Measurements from ENCODE around the gene XRCC1.
A peak's percentile ranks its signal among the peaks of the same experiment; 100 is the strongest.

XRCC1 gene

DNA sequence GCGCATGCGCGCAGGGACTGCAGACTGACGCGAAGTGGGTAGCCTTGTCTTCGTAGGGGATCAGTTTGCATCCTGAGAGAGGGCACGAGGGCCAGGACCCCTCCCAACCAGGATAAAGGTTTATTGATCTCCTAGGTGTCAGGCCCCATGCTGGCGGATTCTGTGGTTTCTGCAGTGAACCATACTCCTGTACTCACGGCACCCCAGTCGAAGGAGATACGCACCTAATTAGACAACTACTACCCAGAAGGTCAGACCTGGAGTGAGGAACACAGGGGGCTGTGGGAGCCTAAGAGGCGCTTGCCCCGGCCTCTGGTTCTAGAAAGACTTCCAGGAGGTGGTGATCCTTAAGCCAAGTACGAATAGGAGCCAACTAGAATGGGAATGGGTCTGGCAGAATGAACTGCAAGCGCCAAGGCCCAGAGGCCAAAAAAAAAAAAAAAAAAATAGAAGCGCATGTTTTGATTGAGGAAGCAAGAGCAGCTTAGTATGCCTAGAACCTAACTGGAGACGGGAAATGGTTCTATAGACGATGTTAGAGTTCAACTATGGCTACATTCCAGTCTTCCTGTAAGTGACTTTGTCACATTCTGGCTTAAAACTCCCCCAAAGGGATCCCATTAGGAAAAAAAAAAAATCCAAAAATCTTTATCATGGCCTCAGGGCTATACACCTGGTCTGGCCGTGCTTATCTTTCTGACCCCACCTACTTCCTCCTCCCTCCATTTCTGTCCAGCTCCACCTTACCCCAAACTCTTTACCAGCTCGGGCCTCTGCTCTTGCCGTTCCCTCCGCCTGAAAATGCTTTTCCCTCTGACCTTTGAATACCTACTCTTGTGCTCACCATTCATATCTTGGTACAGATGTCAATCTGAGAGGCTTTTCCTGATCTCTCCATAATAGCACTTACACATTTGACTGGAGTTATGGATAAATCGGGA, 45.0 kb upstream of the XRCC1 start:
- DNase-seq, result no peak
- H3K27ac ChIP-seq, result peak overlapping the region; percentile 90
- in situ Hi-C loops (cut with HindIII; ENCODE audit: low pct_ligation_motif_present, low sequenced_read_pairs), result no loop called here
- H3K36me3 ChIP-seq (replicated peaks), result no peaks in the 10 kb centered on the region
- H3K4me3 ChIP-seq (ENCODE audit: low read depth, low read length), result peak overlapping the region; percentile 79
- TF ChIP-seq, protein P1, sequence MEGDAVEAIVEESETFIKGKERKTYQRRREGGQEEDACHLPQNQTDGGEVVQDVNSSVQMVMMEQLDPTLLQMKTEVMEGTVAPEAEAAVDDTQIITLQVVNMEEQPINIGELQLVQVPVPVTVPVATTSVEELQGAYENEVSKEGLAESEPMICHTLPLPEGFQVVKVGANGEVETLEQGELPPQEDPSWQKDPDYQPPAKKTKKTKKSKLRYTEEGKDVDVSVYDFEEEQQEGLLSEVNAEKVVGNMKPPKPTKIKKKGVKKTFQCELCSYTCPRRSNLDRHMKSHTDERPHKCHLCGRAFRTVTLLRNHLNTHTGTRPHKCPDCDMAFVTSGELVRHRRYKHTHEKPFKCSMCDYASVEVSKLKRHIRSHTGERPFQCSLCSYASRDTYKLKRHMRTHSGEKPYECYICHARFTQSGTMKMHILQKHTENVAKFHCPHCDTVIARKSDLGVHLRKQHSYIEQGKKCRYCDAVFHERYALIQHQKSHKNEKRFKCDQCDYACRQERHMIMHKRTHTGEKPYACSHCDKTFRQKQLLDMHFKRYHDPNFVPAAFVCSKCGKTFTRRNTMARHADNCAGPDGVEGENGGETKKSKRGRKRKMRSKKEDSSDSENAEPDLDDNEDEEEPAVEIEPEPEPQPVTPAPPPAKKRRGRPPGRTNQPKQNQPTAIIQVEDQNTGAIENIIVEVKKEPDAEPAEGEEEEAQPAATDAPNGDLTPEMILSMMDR (IDR thresholded peaks at IDR 0.05; ENCODE audit: low read depth, low read length, missing control alignments), result no peak
- no peaks in the 10 kb centered on the region for H3K27me3 ChIP-seq (replicated peaks)

DNA sequence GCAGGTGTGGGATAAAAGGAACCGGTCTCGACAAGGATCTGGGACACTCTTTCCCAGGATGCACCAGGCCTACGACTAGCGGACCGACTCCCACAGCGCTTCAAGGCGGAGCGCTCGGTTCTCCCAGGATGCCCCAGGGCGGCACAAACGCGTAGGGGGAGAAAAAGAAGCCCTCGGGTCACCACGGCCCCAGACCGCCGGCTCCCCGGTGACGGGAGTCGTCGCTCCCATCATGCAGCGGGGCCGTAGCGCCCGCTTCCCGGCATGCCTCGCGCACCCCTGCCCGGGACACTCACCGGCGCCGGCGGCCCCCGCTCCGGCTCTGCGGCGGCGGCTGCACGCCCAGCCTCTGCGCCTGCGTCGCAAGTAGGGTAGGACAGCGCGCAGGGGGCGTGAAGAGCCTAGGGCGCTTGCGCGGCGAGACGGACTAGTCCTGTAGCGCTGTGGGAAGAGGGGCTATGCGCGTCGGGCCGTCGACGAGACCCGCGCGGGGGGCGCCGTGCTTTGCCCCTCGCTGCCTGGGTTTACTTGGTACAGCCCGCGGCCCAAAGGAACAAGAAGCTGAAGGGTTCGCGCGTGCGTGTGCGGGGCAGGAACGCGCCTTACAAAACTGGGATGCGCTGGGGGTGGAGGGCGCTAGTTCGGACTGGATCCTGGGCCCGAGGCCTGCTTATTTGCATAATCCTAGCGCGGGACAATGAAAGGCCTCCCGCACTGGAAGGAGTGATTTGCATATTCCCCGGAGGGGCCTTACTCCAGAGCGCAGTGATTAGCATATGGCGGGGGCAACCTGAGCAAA, 44.1 kb upstream of the XRCC1 start, which contains the start of gene ZNF428:
TSS of gene ZNF428 (minus strand) at position 368 of the 799 bp plus-strand sequence. CDS start 5,325 bp downstream, outside the sequence.
- Histone ChIP-seq H3K27ac (peak within 1 kb of the TSS; percentile 90), H3K36me3 (replicated peaks) (no peaks in the 10 kb centered on the region), H3K4me3 (ENCODE audit: low read depth, low read length) (peak within 1 kb of the TSS; percentile 79), H3K27me3 (replicated peaks) (no peaks in the 10 kb centered on the region)
- in situ Hi-C loops (cut with HindIII; ENCODE audit: low pct_ligation_motif_present, low sequenced_read_pairs), result no loop called here
- peak; percentile 84 for DNase-seq
- TF ChIP-seq, protein P1 (IDR thresholded peaks at IDR 0.05; ENCODE audit: low read depth, low read length, missing control alignments), result peak; percentile 1

DNA sequence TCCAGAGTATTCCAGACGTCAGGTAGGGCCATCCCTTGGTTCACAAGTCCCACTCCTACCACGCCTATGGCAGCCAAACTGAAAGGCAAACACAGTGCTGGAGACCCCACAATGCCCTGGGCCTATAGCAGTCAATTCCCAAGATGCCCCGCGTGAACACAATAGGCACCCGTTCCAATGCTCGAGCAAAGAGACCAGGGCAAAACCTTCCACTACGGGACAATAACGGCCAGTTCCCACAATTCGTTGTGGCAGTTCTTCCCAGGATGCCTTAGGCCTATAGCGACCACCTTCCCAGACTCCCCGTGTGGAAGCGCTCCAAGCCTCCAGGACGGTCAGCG, 43.6 kb upstream of the XRCC1 start:
- Histone ChIP-seq H3K36me3 (replicated peaks) (no peaks in the 10 kb centered on the region), H3K27me3 (replicated peaks) (no peaks in the 10 kb centered on the region), H3K4me3 (ENCODE audit: low read depth, low read length) (peak overlapping the region; percentile 79), H3K27ac (peak overlapping the region; percentile 90)
- in situ Hi-C loops (cut with HindIII; ENCODE audit: low pct_ligation_motif_present, low sequenced_read_pairs), result no loop called here
- TF ChIP-seq, protein P1 (IDR thresholded peaks at IDR 0.05; ENCODE audit: low read depth, low read length, missing control alignments), result no peak
- peak; percentile 36 for DNase-seq

DNA sequence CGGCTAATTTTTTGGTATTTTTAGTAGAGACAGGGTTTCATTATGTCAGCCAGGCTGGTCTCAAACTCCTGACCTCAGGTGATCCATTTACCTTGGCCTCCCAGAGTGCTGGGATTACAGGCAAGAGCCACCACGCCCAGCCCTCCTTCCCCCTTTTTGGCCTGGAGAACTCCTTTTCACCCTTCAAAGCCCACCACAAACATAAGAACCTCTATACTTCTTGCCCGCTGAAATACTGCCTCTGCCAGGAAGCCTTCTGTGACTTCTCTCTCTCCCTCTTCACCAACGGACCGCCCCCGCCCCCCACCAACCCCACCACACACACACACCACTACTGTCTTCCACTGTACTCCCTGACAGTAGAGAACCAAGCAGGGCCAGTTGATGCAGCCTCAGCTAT, 41.6 kb upstream of the XRCC1 start:
- in situ Hi-C loops (cut with HindIII; ENCODE audit: low pct_ligation_motif_present, low sequenced_read_pairs), result no loop called here
- H3K27ac ChIP-seq, result no peak overlapping the region
- no peak overlapping the region for H3K4me3 ChIP-seq (ENCODE audit: low read depth, low read length)
- H3K36me3 ChIP-seq (replicated peaks), result no peaks in the 10 kb centered on the region
- TF ChIP-seq, protein P1 (IDR thresholded peaks at IDR 0.05; ENCODE audit: low read depth, low read length, missing control alignments), result no peak
- no peak for DNase-seq
- H3K27me3 ChIP-seq (replicated peaks), result no peaks in the 10 kb centered on the region

DNA sequence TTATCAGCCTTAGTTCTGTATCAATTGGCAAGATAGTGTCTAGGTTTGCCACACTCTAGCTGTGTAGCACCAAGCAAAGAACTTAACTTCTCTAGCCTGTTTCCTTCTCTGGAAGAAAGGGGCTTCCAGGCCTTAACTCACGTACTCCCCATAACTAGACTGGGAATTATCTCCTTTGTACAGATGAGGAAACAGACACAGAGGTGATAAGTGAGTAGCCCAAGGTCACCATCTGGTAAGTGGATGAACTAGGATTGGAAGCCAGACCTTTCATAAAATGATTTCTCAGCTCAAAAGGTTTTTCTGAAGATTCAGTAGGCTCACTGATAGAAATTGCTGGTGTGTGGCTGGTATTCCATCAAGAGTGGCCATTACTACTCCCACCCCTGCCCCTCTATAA, 41.0 kb upstream of the XRCC1 start:
- no peak overlapping the region for H3K27ac ChIP-seq
- no peaks in the 10 kb centered on the region for H3K36me3 ChIP-seq (replicated peaks)
- H3K27me3 ChIP-seq (replicated peaks), result no peaks in the 10 kb centered on the region
- DNase-seq, result no peak
- H3K4me3 ChIP-seq (ENCODE audit: low read depth, low read length), result no peak overlapping the region
- in situ Hi-C loops (cut with HindIII; ENCODE audit: low pct_ligation_motif_present, low sequenced_read_pairs), result no loop called here
- TF ChIP-seq, protein P1 (IDR thresholded peaks at IDR 0.05; ENCODE audit: low read depth, low read length, missing control alignments), result no peak
